GM12878 (cell line): Measurements from ENCODE around the gene AKAP13.

Experiments used
- CHD2 ChIP-seq: IDR thresholded peaks from 2 replicates; pipeline ENCODE4 v1.6.1; 2011; ENCODE audit warnings: low read depth, low read length, improper control_type of control experiment, borderline replicate concordance
- FOXK2 ChIP-seq: fragments of 450-650 bp; IDR thresholded peaks from 2 replicates; pipeline ENCODE4 v1.6.1; 2017; ENCODE audit warnings: mild to moderate bottlenecking, moderate library complexity
- HDAC2 ChIP-seq: fragments of 200-600 bp; sonication (generic); IDR thresholded peaks from 2 replicates; pipeline ENCODE4 v1.6.1; 2017
- POLR2A ChIP-seq: IDR thresholded peaks from 2 replicates; pipeline ENCODE4 v1.6.1; 2011; ENCODE audit warnings: low read depth, mild to moderate bottlenecking, low read length
- TAF1 ChIP-seq: IDR thresholded peaks from 2 replicates; pipeline ENCODE4 v1.6.1; 2011; ENCODE audit warnings: mild to moderate bottlenecking, low read depth, low read length, borderline replicate concordance
- YBX1 ChIP-seq: fragments of 450-650 bp; IDR thresholded peaks from 2 replicates; pipeline ENCODE4 v1.6.1; 2016; ENCODE audit warnings: antibody characterized with exemption
- ZSCAN29 ChIP-seq: fragments of 450-650 bp; IDR thresholded peaks from 2 replicates; pipeline ENCODE4 v1.6.1; 2017; ENCODE audit warnings: mild to moderate bottlenecking, moderate library complexity
- TF ChIP-seq, protein P1 (sequence below): IDR thresholded peaks from 2 replicates; pipeline ENCODE4 v1.6.1; 2011; ENCODE audit warnings: low read depth, mild to moderate bottlenecking, low read length, moderate library complexity, borderline replicate concordance; ENCODE audit errors: extremely low read depth
- TF ChIP-seq, protein P2 (sequence below), 3 experiments: IDR thresholded peaks in 2 of 3; conservative IDR thresholded peaks in 1 of 3; 2 replicates each; pipeline ENCODE4 v1.5.1; 2011; ENCODE audit warnings: low read depth in 3 of 3, low read length in 3 of 3, mild to moderate bottlenecking in 3 of 3, control low read depth in 2 of 3, moderate library complexity in 2 of 3, inconsistent platforms in 1 of 3, mixed read lengths in 1 of 3; ENCODE audit not compliant: control insufficient read depth in 2 of 3, insufficient read depth in 1 of 3; ENCODE audit errors: extremely low read depth in 1 of 3
- TF ChIP-seq, protein P3 (sequence below): IDR thresholded peaks from 2 replicates; pipeline ENCODE4 v1.6.1; 2011; ENCODE audit warnings: mild to moderate bottlenecking, low read depth, low read length, moderate library complexity; ENCODE audit not compliant: insufficient replicate concordance
- TF ChIP-seq, protein P4 (sequence below): fragments of 450-650 bp; formaldehyde crosslinking; IDR thresholded peaks from 2 replicates; pipeline ENCODE4 v1.4.0; 2022; ENCODE audit warnings: mild to moderate bottlenecking, moderate library complexity
- TF ChIP-seq, protein P5 (sequence below): fragments of 450-650 bp; IDR thresholded peaks from 2 replicates; pipeline ENCODE4 v1.6.1; 2017; ENCODE audit warnings: mild to moderate bottlenecking, moderate library complexity

DNA sequence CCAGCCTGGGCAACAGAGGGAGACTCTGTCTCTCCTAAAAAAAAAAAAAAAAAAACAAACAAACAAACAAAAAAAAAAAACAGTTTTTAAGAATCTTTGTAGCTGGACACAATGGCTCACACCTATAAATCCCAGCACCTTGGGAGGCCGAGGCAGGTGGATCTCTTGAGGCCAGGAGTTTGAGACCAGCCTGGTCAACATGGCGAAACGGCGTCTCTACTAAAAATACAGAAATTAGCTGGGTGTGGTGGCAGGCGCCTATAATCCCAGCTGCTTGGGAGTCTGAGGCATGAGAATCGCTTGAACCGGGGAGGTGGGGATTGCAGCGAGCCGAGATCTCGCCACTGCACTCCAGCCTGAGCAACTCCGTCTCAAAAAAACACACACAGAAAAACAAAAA is 361.3 kb downstream of the AKAP13 start:
- TF ChIP-seq, protein P1, sequence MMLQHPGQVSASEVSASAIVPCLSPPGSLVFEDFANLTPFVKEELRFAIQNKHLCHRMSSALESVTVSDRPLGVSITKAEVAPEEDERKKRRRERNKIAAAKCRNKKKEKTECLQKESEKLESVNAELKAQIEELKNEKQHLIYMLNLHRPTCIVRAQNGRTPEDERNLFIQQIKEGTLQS: no peak
- TF ChIP-seq CHD2: no peak
- TF ChIP-seq, protein P2, sequence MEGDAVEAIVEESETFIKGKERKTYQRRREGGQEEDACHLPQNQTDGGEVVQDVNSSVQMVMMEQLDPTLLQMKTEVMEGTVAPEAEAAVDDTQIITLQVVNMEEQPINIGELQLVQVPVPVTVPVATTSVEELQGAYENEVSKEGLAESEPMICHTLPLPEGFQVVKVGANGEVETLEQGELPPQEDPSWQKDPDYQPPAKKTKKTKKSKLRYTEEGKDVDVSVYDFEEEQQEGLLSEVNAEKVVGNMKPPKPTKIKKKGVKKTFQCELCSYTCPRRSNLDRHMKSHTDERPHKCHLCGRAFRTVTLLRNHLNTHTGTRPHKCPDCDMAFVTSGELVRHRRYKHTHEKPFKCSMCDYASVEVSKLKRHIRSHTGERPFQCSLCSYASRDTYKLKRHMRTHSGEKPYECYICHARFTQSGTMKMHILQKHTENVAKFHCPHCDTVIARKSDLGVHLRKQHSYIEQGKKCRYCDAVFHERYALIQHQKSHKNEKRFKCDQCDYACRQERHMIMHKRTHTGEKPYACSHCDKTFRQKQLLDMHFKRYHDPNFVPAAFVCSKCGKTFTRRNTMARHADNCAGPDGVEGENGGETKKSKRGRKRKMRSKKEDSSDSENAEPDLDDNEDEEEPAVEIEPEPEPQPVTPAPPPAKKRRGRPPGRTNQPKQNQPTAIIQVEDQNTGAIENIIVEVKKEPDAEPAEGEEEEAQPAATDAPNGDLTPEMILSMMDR (IDR thresholded peaks at IDR 0.05 in 2 of 3, conservative IDR thresholded peaks at IDR 0.05 in 1 of 3; ENCODE audit: control insufficient read depth in 2 of 3, extremely low read depth in 1 of 3, insufficient read depth in 1 of 3, low read depth in 3 of 3, low read length in 3 of 3): no peak
- TF ChIP-seq, protein P3, sequence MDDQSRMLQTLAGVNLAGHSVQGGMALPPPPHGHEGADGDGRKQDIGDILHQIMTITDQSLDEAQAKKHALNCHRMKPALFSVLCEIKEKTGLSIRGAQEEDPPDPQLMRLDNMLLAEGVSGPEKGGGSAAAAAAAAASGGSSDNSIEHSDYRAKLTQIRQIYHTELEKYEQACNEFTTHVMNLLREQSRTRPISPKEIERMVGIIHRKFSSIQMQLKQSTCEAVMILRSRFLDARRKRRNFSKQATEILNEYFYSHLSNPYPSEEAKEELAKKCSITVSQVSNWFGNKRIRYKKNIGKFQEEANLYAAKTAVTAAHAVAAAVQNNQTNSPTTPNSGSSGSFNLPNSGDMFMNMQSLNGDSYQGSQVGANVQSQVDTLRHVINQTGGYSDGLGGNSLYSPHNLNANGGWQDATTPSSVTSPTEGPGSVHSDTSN: no peak
- no peak for TF ChIP-seq POLR2A
- TF ChIP-seq TAF1: no peak
- TF ChIP-seq YBX1: no peak
- TF ChIP-seq, protein P4, sequence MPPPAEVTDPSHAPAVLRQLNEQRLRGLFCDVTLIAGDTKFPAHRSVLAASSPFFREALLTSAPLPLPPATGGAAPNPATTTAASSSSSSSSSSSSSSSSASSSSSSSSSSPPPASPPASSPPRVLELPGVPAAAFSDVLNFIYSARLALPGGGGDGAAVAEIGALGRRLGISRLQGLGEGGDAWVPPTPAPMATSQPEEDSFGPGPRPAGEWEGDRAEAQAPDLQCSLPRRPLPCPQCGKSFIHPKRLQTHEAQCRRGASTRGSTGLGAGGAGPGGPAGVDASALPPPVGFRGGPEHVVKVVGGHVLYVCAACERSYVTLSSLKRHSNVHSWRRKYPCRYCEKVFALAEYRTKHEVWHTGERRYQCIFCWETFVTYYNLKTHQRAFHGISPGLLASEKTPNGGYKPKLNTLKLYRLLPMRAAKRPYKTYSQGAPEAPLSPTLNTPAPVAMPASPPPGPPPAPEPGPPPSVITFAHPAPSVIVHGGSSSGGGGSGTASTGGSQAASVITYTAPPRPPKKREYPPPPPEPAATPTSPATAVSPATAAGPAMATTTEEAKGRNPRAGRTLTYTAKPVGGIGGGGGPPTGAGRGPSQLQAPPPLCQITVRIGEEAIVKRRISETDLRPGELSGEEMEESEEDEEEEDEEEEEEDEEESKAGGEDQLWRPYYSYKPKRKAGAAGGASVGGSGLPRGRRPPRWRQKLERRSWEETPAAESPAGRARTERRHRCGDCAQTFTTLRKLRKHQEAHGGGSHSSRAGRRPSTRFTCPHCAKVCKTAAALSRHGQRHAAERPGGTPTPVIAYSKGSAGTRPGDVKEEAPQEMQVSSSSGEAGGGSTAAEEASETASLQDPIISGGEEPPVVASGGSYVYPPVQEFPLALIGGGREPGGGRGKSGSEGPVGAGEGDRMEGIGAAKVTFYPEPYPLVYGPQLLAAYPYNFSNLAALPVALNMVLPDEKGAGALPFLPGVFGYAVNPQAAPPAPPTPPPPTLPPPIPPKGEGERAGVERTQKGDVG (CRISPR knock-in tag): no peak
- TF ChIP-seq FOXK2: no peak
- TF ChIP-seq HDAC2: no peak
- TF ChIP-seq, protein P5, sequence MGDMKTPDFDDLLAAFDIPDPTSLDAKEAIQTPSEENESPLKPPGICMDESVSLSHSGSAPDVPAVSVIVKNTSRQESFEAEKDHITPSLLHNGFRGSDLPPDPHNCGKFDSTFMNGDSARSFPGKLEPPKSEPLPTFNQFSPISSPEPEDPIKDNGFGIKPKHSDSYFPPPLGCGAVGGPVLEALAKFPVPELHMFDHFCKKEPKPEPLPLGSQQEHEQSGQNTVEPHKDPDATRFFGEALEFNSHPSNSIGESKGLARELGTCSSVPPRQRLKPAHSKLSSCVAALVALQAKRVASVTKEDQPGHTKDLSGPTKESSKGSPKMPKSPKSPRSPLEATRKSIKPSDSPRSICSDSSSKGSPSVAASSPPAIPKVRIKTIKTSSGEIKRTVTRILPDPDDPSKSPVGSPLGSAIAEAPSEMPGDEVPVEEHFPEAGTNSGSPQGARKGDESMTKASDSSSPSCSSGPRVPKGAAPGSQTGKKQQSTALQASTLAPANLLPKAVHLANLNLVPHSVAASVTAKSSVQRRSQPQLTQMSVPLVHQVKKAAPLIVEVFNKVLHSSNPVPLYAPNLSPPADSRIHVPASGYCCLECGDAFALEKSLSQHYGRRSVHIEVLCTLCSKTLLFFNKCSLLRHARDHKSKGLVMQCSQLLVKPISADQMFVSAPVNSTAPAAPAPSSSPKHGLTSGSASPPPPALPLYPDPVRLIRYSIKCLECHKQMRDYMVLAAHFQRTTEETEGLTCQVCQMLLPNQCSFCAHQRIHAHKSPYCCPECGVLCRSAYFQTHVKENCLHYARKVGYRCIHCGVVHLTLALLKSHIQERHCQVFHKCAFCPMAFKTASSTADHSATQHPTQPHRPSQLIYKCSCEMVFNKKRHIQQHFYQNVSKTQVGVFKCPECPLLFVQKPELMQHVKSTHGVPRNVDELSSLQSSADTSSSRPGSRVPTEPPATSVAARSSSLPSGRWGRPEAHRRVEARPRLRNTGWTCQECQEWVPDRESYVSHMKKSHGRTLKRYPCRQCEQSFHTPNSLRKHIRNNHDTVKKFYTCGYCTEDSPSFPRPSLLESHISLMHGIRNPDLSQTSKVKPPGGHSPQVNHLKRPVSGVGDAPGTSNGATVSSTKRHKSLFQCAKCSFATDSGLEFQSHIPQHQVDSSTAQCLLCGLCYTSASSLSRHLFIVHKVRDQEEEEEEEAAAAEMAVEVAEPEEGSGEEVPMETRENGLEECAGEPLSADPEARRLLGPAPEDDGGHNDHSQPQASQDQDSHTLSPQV: no peak
- TF ChIP-seq ZSCAN29: no peak
